Epithelial cell of proximal tubule (primary cell): ENCODE data around the gene ZSCAN4. TPM values are rescaled to one million over a fixed set of nuclear protein-coding genes. Genes with fewer than 3 reads are reported as not detected.

Experiments used
- DNase-seq: peaks from one replicate; pipeline ENCODE4 v3.0.0-alpha.2; 2011; ENCODE audit warnings: low read depth
- H3K4me3 ChIP-seq: 2 replicates; pipeline ENCODE4 v1.5.1; 2011; ENCODE audit warnings: low read depth, mild to moderate bottlenecking, low read length
- CTCF ChIP-seq: conservative IDR thresholded peaks from 2 replicates; pipeline ENCODE4 v1.5.1; 2012; ENCODE audit warnings: low read depth, mild to moderate bottlenecking, low read length
- total RNA-seq: library from RNA; depleted of rRNA; stranded (reverse); fragments of >200 nt; gene quantifications from 2 replicates; pipeline ENCODE4 v1.2.3, GENCODE V29; 2015

The ZSCAN4 gene
- total RNA-seq, 1 donor from 2014 or later: not detected

- TF ChIP-seq CTCF: no peak
- H3K4me3 ChIP-seq: no peak overlapping the region
- DNase-seq: no peak
Measured at GRCh38 chr19:57719901-57720519, 51.3 kb downstream of the ZSCAN4 start.

GRCh38 chr19:57720878-57721277, 52.1 kb downstream of the ZSCAN4 start:
- H3K4me3 ChIP-seq: no peak overlapping the region
- no peak for TF ChIP-seq CTCF
- no peak for DNase-seq

Other genes starting within 250 kb of the ZSCAN4 start
- gene ZNF749, start 233.6 kb upstream of the ZSCAN4 start, total RNA-seq: 8.6 and 16.3 TPM in 2 replicates
- gene VN1R1, start 211.8 kb upstream of the ZSCAN4 start, total RNA-seq: 0.07 TPM in 1 of 2 replicates, not detected in the other
- 6.1 and 6.2 TPM in 2 replicates for gene ZNF772, start 191.4 kb upstream of the ZSCAN4 start, total RNA-seq
- gene ZNF419, start 181.2 kb upstream of the ZSCAN4 start, total RNA-seq: 2.5 and 3.8 TPM in 2 replicates
- 4.6 and 5.4 TPM in 2 replicates for gene ZNF773, start 169.0 kb upstream of the ZSCAN4 start, total RNA-seq
- gene ZNF549, start 141.6 kb upstream of the ZSCAN4 start, total RNA-seq: 1.7 and 2.4 TPM in 2 replicates
- gene ZNF550, start 109.1 kb upstream of the ZSCAN4 start, total RNA-seq: 1.8 and 4.6 TPM in 2 replicates
- 2.0 and 3.8 TPM in 2 replicates for gene ZNF416, start 90.0 kb upstream of the ZSCAN4 start, total RNA-seq
- gene ZIK1, start 84.8 kb upstream of the ZSCAN4 start, total RNA-seq: 3.6 and 4.8 TPM in 2 replicates
- gene ZNF530, start 69.0 kb upstream of the ZSCAN4 start, total RNA-seq: 5.4 and 10.3 TPM in 2 replicates
- gene ZNF134, start 54.7 kb upstream of the ZSCAN4 start, total RNA-seq: 11.9 and 16.8 TPM in 2 replicates
- 2.7 and 6.6 TPM in 2 replicates for gene ZNF211, start 35.8 kb upstream of the ZSCAN4 start, total RNA-seq
- gene ZNF551, start 13.0 kb downstream of the ZSCAN4 start, total RNA-seq: 1.8 and 8.0 TPM in 2 replicates
- 1.4 and 2.1 TPM in 2 replicates for gene ZNF154, start 40.3 kb downstream of the ZSCAN4 start, total RNA-seq
- 1.3 and 3.0 TPM in 2 replicates for gene ZNF671, start 58.7 kb downstream of the ZSCAN4 start, total RNA-seq
- 8.6 and 9.0 TPM in 2 replicates for gene ZNF776, start 77.9 kb downstream of the ZSCAN4 start, total RNA-seq
- gene ZNF586, start 100.7 kb downstream of the ZSCAN4 start, total RNA-seq: 6.7 and 6.9 TPM in 2 replicates
- gene ZNF552, start 146.0 kb downstream of the ZSCAN4 start, total RNA-seq: 7.0 and 8.9 TPM in 2 replicates
- gene ZNF587B, start 161.4 kb downstream of the ZSCAN4 start, total RNA-seq: 11.3 and 14.7 TPM in 2 replicates
- 14.4 and 16.6 TPM in 2 replicates for gene ZNF587, start 180.9 kb downstream of the ZSCAN4 start, total RNA-seq
- 9.3 and 16.9 TPM in 2 replicates for gene ZNF814, start 220.1 kb downstream of the ZSCAN4 start, total RNA-seq
- gene ZNF417, start 247.7 kb downstream of the ZSCAN4 start, total RNA-seq: 4.4 and 6.3 TPM in 2 replicates